GM19397 (cell line): ENCODE measurements around the gene WBP1L.
"Not testable (repeated sequence)": the region's sequence is repeated elsewhere in the genome, so short reads cannot be mapped to it uniquely, and the experiment has no call there.

Source experiments
- ATAC-seq: cut with Tn5 transposase; IDR thresholded peaks from one replicate; pipeline ENCODE4 v1.9.1; 2021; ENCODE audit warnings: mild to moderate bottlenecking, moderate library complexity; ENCODE audit not compliant: unreplicated experiment

The WBP1L gene

DNA sequence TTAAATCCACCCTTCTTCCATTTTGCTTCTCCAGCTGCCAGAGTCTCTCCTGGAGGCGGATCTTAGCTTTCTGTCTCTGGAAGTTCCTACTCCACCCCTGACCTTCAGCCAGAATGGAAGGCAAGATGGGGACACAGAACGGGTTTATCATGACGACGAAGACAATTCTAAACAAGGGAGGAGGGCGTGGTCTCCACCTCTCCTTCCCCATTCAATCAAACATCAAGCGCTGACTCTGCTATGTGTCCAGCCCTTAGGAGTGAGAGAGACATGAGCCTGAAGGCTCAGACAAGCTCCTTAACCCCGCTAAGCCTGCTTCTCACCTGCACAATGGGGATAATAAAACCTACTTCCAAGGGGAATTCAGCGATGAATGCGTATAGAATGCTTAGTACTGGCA is 90.4 kb downstream of the WBP1L start:
- ATAC-seq = no peak

DNA sequence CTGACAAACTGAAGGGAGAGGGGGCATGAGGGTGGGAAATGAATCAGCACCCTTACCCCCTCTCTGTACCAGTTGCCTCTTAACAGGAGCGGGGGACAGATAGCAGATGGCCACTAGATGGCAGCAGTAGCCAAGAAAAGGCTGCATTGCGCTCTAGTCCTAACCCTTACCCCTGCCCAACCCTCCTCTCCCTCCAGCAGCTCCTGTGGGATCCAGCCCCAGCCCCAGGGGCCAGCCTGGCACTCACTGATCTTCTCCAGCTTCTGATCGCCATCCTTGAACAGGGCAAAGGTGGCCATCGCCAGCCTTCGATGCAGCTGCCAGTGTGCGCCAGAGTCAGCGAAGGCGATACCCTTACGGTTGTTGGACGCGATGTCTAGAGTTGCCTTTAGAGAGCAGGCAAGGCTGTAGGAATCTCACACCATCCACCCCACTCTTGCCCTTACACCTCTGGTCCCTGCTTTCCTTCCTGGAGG is 91.3 kb downstream of the WBP1L start:
- no peak for ATAC-seq

- no peak for ATAC-seq
Measured at GRCh38 chr10:102837230-102837721, 93.5 kb downstream of the WBP1L start, which contains the start of gene CYP17A1. Gene CYP17A1 (minus strand): TSS chr10:102837413. CDS start chr10:102837361, 52 bp downstream.

DNA sequence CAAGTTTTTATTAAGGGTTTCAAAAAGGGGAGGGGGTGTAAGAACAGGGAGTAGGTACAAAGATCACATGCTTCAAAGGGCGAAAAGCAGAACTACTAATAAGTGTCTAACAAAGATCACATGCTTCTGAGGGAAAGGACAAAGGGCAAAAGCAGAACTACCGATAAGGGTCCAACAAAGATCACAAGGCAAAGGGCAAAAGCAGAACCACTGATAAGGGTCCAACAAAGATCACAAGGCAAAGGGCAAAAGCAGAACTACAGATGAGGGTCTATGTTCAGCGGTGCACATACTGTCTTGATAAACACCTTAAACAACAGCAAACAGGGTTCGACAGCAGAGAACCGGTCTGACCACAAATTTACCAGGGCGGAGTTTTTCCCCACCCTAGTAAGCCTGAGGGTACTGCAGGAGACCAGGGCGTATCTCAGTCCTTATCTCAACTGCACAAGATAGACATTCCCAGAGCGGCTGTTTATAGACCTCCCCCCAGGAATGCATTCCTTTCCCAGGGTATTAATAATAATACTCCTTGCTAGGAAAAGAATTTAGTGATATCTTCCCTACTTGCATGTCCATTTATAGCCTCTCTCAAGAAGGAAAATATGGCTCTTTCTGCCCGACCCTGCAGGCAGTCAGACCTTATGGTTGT is 94.7 kb downstream of the WBP1L start:
- ATAC-seq = not testable (repeated sequence)

DNA sequence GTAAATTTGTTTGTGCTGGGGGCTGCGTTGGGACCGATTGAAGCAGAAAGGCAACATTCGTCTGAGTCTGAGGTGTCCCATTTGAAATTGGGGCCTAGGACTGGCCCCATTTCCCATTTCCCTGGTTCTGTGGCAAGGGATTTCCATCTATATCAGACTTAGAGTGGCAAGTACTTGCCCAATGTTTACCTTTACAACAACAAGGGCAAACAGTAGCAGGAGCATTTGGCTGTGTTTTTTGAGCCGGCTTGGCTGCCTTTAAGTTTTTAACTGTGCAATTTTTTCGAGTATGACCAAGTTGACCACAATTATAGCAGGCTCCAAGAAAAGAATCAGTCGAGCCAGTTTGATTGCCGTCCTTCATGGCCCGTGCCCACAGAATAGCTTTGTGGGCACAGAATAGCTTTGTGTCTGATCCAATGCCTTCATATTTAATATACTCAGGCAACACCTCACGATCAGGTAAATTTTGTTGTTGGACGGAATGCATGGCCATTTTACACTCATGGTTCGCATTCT is 98.1 kb downstream of the WBP1L start:
- no peak for ATAC-seq

- ATAC-seq = not testable (repeated sequence)
Measured at GRCh38 chr10:102843139-102843538, 99.4 kb downstream of the WBP1L start.

DNA sequence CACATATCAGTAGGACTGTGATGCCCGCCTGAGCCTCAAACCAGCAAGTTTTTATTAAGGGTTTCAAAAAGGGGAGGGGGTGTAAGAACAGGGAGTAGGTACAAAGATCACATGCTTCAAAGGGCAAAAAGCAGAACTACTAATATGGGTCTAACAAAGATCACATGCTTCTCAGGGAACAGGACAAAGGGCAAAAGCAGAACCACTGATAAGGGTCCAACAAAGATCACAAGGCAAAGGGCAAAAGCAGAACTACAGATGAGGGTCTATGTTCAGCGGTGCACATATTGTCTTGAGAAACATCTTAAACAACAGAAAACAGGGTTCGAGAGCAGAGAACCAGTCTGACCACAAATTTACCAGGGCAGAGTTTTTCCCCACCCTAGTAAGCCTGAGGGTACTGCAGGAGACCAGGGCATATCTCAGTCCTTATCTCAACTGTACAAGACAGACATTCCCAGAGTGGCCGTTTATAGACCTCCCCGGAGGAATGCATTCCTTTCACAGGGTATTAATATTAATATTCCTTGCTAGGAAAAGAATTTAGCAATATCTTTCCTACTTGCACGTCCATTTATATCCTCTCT is 100.5 kb downstream of the WBP1L start:
- ATAC-seq = not testable (repeated sequence)

GRCh38 chr10:102845352-102845902 is 101.7 kb downstream of the WBP1L start:
- no peak for ATAC-seq

GRCh38 chr10:102850025-102850518 is 106.3 kb downstream of the WBP1L start:
- no peak for ATAC-seq

- not testable (repeated sequence) for ATAC-seq
Measured at GRCh38 chr10:102853237-102853636, 109.5 kb downstream of the WBP1L start.

- ATAC-seq = not testable (repeated sequence)
Measured at GRCh38 chr10:102855731-102856436, 112.1 kb downstream of the WBP1L start.

- no peak for ATAC-seq
Measured at GRCh38 chr10:102856758-102857424, 113.1 kb downstream of the WBP1L start.

DNA sequence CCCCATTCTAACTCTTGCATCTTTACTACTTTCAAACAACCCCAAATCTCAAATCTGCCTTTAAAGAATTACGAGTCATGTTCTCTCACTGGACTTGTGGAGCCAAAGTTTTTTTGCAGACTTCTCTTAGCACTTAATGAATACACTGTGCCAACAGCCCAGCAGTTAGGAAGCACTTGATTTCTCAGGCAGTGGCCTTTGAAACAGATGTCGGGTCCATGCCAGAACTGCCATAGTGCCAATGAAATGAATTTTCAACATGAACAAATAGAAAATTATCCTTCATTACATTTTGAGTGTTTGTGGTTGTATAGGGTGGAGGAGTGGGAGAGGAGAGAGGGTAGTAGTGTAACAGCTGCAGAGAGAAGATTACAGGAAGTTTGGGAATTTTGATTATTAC is 116.2 kb downstream of the WBP1L start:
- ATAC-seq = no peak

GRCh38 chr10:102863660-102864059 is 119.9 kb downstream of the WBP1L start:
- no peak for ATAC-seq

- no peak for ATAC-seq
Measured at GRCh38 chr10:102865620-102866019, 121.9 kb downstream of the WBP1L start.
